ENCODE results near the gene C15orf61. TPM values are rescaled to one million over a fixed set of nuclear protein-coding genes. Genes with fewer than 3 reads are reported as not detected.

The C15orf61 gene
- total and polyA plus RNA-seq, 2 of the 13 experiments (the other 11 are each of a cell fraction or from before 2014, with no cell fraction given) = 2.1 to 6.6 TPM

GRCh38 chr15:67548862-67549651 is 28.1 kb downstream of the C15orf61 start (continued):
- TF ChIP-seq ZHX2 (IDR thresholded peaks at IDR 0.05; ENCODE audit: low read depth) (no peak), ZHX2 (CRISPR knock-in tag; IDR thresholded peaks at IDR 0.05; ENCODE audit: borderline replicate concordance) (no peak), ZNF776 (CRISPR knock-in tag; IDR thresholded peaks at IDR 0.05) (no peak)

- in situ Hi-C loops (cut with HindIII; ENCODE audit: extremely low pct_ligation_motif_present, low pct_unique_long_range_greater_than_20kb) (no loop called here), intact Hi-C loops (cut with micrococcal nuclease; ENCODE audit: unreplicated experiment) (no loop called here)
- H3K4me2 ChIP-seq (ENCODE audit: low read depth, low read length) = no peak overlapping the region
- no peaks in the 10 kb centered on the region for H4K20me1 ChIP-seq (ENCODE audit: insufficient read depth, low read length)
- H3K27me3 ChIP-seq (ENCODE audit: control insufficient read depth in 1 of 2, insufficient read depth in 2 of 2, low read length in 2 of 2) = no peaks in the 10 kb centered on the region
- WGBS (ENCODE audit: low lambda C conversion rate) = 79% methylated on average over 3 of the region's 3 CpGs
- no peaks in the 10 kb centered on the region for H3K9me3 ChIP-seq (ENCODE audit: low read length)
- H3K4me3 ChIP-seq (replicated peaks in 1 of 3; ENCODE audit: insufficient read depth in 1 of 3, low read depth in 2 of 3, low read length in 3 of 3) = no peak overlapping the region
- no peak for DNase-seq (ENCODE audit: low spot score)
- H3K36me3 ChIP-seq (replicated peaks in 1 of 2; ENCODE audit: control insufficient read depth in 1 of 2, insufficient read depth in 2 of 2, low read length in 2 of 2) = peaks cover 2 to 12% of the 10 kb centered on the region in 2 experiments; a peak in 4 of 5 replicates
- ChIA-PET POLR2A (no interaction called here), CTCF (ENCODE audit: low intra/inter-chr PET ratio, low total read pairs) (no interaction called here)
- FAIRE-seq = no peak
- H3K9ac ChIP-seq (ENCODE audit: insufficient read depth, low read depth, low read length) = no peak overlapping the region
- H2AFZ ChIP-seq (ENCODE audit: low read length) = no peak overlapping the region
- ATAC-seq = no peak
- no peaks in the 10 kb centered on the region for H3K79me2 ChIP-seq (ENCODE audit: insufficient read depth, low read length)
- BruUV-seq (replicated peaks) = no TSS peak
- H3K4me1 ChIP-seq (ENCODE audit: insufficient read depth, low read length) = peaks cover 10% of the 10 kb centered on the region
- H3K27ac ChIP-seq (ENCODE audit: extremely low read length, insufficient read depth, low read length) = no peak overlapping the region
- TF ChIP-seq HMG20B (CRISPR knock-in tag; conservative IDR thresholded peaks at IDR 0.05) (no peak), ZFP91 (CRISPR knock-in tag; IDR thresholded peaks at IDR 0.05; ENCODE audit: borderline replicate concordance) (no peak), KLF9 (CRISPR knock-in tag; IDR thresholded peaks at IDR 0.05; ENCODE audit: low read depth) (no peak), RARA (CRISPR knock-in tag; IDR thresholded peaks at IDR 0.05) (no peak), POLR2A (IDR thresholded peaks at IDR 0.05; ENCODE audit: insufficient read depth in 1 of 2, low read depth in 2 of 2, low read length in 2 of 2) (no peak), KLF16 (CRISPR knock-in tag; IDR thresholded peaks at IDR 0.05) (no peak), NCOA2 (CRISPR knock-in tag; IDR thresholded peaks at IDR 0.05) (no peak), CERS6 (CRISPR knock-in tag; IDR thresholded peaks at IDR 0.05) (no peak), NFKBIZ (CRISPR knock-in tag; IDR thresholded peaks at IDR 0.05) (no peak), MYPOP (CRISPR knock-in tag; IDR thresholded peaks at IDR 0.05) (no peak)
Measured at GRCh38 chr15:67549736-67550135, 28.8 kb downstream of the C15orf61 start.
